HG02973 (cell line): ENCODE data around the gene PAX2.

Source experiments
- ATAC-seq: cut with Tn5 transposase; IDR thresholded peaks from one replicate; pipeline ENCODE4 v1.9.1; 2021; ENCODE audit warnings: moderate library complexity; ENCODE audit not compliant: unreplicated experiment

The PAX2 gene

GRCh38 chr10:100835810-100836209 is 90.4 kb downstream of the PAX2 start:
- ATAC-seq, result no peak

DNA sequence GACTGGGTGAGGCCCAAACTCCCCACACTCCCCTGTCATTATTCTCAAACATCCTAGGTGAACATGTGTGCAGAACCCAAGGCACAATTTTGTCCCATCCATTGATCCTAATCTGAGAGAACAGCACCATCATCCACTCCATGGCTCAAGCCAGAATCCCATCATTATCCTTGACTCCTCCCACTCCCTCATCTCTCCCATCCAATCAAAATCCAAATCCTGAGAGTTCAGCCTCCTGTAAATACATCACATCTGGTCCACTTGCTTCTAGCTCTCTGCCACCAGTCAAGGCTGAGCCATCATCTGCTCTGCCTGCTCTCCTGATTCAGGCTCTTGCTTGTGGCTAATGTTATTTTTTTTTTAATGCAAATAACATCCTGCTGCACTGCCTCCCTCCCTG is 91.5 kb downstream of the PAX2 start:
- no peak for ATAC-seq

- ATAC-seq, result no peak
These were observed 91.9 kb downstream of the PAX2 start for GRCh38 chr10:100837300-100837699.

- no peak for ATAC-seq
These were observed 93.6 kb downstream of the PAX2 start for GRCh38 chr10:100838986-100839385.

DNA sequence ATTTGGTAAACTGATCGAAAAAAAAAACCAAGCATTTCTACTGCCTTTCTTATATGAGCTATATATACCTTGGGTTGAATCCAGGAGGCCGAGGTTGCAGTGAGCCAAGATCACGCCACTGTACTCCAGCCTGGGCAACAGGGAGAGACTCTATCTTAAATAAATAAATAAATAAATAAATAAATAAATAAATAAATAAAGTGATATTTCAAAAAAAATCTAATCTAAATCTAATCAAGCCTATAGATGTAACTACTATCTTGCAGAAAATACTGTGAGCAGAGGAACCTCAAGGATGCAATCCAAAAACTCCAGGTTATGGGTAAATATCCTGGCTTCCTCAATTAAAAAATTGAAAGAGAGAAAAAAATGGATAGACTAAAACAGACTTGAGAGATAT is 96.1 kb downstream of the PAX2 start:
- ATAC-seq, result no peak

DNA sequence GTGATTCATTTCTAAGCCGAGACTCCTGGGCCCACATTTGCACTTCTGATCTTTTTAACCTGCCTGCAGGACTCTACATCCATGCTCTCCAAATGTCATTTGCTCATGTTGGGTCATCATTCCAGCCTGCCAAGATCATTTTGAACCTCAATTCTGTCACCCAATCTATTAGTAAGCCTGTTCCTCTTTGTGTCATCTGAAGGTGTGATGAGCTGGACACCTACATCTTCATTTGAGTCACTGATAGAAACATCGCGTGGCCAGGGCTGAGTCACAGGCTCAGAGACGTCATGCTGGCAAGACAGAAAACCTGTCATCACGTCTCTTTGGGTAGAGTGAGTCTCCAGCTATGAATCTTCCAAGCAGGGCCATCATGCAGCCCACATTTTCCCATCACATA is 102.1 kb downstream of the PAX2 start:
- ATAC-seq, result no peak

- ATAC-seq, result no peak
These were observed 103.4 kb downstream of the PAX2 start for GRCh38 chr10:100848770-100849169.

DNA sequence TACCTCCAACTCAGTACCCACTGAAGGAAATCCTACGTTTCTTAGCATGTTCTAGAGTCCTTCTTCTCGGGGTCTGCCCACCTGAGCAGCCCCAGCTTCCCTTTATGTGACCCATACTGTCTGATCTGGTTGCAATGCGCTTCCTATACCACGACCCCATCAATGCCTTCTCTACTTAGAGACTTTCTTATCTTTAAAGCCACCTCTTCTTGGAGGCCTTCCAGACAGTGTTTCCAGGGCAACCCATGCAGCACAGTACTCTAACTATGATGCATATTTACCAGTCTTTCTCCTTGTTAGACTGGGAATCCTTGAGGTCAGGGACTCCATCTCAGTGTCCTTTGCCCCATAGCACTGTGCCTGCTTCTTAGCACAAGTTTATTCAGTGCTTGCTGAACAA is 112.9 kb downstream of the PAX2 start:
- no peak for ATAC-seq

DNA sequence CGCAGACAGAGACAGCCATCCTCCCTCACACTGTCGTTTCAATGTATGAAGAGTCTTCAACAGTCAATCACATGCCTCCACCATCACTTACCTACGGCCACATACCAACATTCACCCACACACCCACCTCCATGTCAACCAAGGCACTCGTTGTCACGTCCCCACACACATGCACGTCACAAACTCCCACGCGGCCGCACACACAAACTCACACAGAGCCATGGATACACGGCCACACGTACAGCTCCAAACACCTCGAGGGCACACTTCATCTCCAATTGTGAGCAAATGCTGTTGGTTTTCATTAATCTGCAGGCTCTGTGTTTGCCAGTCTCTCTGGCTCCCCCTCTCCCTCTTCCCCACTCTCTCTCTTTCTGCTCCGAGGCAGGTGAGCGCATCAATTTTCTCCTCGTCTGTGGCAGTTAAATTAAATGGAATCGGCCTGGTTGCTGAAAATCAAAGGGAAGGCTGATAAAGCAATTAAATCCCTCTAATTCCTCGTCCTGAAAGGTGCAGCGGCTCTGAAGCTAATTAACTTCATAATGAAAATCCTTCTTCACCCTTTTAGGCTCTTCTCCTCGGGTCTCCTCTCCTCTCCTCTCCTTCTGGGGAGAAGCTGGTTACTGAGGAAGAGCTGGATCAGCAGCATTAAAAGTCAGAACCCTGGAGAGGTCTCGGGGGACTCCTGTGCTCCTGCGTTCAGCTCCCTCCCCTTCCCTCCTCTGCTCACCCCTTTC is 113.5 kb downstream of the PAX2 start:
- ATAC-seq, result no peak

DNA sequence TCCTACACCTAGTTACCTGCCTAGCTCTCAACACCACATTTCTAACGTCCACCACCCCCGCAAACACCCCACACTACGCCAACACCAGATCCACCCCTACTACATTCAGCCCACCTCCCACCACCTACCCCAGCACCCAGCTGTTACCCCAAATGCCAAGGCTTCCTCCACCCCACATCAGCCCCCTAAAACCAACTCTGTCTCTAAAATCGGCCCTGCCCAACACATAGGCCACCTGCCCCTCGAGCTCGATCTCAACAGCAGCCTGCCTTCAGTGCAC is 114.0 kb downstream of the PAX2 start:
- no peak for ATAC-seq

DNA sequence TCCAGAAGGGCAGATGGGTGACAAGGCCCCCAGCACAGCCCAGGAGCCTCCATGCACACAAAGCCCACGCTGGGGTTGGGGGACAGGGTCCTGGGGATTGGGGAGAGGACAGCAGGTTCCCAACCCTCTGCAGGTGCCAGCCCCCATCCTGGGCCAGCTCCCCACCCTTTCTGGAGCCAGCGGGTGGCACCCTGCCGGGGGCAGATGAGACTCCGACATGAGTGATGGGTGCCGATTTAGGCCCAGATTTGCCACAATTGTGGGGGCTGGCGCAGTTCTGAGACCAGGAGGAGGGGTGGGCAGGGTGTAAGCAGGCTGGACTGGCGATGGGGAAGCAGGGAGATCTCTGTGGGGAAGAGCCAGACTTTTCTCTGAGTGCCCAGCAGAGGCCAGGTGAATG is 118.1 kb downstream of the PAX2 start:
- ATAC-seq, result no peak

GRCh38 chr10:100864036-100864885 is 118.9 kb downstream of the PAX2 start:
- ATAC-seq, result no peak

DNA sequence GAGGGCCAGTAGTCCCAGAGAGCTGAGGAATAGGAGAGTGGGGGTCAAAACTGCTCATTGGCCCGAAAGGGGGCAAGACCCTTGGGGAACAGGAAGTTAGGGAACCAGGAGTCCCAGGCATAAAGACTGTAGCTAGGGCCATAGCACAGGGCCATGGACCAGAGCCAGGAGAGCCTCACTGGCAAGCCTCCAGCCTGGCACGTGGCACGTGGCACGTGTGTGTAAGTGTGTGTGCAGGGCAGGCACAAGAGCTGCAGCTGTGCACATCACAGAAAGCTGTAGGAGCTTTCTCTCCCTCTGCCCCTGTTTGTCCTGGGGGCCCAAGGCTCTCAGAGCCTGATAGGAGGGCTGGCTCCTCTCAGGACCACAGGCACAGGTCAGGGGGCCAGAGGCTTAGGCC is 119.6 kb downstream of the PAX2 start:
- no peak for ATAC-seq

DNA sequence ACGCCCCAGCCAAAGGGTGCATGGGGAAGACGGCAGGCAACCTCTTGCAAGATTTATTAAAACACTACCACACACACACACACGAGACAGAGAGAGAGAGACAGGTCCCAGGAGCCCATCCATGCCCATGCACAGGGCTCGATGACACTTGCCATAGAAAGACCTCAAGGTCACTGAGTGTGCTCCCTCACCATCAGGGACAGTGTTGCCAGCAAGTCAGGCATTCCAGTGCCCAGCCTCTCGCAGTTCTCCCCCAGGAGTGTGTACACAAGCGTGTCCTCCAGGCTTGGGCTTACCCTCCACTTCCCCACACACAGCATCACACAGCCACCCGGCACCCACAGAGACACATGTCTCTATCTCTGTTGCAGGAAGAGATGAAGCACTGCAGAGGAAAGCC is 120.6 kb downstream of the PAX2 start:
- no peak for ATAC-seq

GRCh38 chr10:100866575-100867098 is 121.3 kb downstream of the PAX2 start:
- ATAC-seq, result no peak

- ATAC-seq, result no peak
These were observed 122.0 kb downstream of the PAX2 start for GRCh38 chr10:100867261-100867963.

GRCh38 chr10:100868382-100868781 is 123.0 kb downstream of the PAX2 start:
- ATAC-seq, result no peak

- no peak for ATAC-seq
These were observed 124.0 kb downstream of the PAX2 start for GRCh38 chr10:100869399-100869798.

DNA sequence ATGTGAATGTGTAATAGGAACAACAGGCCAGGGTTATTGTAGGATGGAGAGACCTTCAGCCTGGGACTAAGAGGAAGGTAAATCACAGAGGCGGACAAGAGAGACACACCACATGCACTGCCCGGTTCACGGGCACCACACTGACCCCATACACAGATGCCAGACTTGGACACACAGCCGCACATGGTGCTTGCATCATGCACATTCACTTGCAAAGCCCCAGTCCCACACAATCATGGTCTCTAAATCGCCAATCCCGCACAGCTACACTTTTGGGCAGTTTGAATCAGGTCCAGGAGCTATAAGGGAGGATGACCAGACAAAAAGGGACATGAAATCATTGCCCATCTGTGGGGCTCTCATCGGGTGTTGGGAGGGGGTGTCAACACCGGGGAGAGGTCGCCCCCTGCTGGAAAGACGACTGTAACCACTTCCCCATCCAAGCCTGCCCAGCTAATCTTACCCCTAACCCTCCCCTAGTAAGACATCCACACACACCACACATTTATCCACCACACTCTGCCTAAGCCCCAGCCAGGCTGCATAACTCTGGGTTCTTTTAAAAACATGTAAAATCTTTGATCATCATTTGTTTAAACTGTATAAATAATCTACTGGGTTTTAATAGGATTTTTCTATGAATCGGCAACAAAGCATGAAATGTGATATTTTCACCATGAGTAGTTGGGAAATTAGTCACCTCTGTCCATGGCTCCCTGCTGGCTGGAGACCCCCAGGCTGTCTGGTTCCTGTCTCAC is 126.8 kb downstream of the PAX2 start:
- no peak for ATAC-seq

DNA sequence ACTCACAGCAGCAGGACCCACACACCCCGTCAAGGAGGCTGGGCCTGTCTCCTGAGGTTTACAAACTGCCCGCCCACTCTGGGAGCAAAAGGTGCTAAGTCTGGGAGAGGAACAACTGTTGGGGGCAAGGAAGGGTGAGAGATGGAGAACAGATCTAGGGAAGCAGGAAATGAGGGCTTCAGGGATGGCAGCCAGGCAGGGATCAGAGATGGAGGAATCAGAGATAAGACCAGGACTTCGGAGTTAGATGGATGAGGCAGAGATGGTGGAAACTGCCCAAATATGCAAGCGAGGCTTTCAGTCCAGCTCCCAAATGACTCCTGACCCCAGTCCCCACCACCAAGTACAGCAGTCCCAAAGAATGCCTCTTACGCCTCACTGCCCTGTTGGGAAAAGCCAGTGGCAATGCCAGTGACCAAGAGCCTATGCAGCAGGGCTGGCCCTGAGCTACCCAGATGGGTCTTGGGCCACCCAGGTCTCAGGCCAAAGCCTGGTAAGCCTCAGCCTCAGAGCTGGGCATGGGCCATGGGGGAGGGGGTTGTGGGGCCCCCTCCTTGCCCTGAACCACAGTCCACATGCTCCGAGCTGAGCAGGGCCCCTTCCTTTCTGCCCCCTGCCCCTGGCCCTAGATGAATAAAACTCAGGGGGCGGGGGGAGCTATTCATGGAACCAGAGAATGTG is 127.9 kb downstream of the PAX2 start:
- no peak for ATAC-seq
